Neural progenitor cell (in vitro differentiated cells): ENCODE data around the gene PEPD.

Source experiments
- CTCF ChIP-seq: fragments of 200-600 bp; sonication (generic); IDR thresholded peaks from 2 replicates; pipeline ENCODE4 v1.5.1; 2017; ENCODE audit warnings: antibody characterized with exemption, mild to moderate bottlenecking
- EZH2 ChIP-seq: fragments of 200-600 bp; sonication (generic); IDR thresholded peaks from 2 replicates; pipeline ENCODE4 v1.6.1; 2017; ENCODE audit warnings: antibody characterized with exemption, mild to moderate bottlenecking, moderate library complexity
- EZH2phosphoT487 ChIP-seq: fragments of 200-600 bp; sonication (generic); IDR thresholded peaks from 2 replicates; pipeline ENCODE4 v1.6.1; 2017; ENCODE audit warnings: antibody characterized with exemption

GRCh38 chr19:33395561-33396550 lies 125.7 kb downstream of the PEPD start:
- TF ChIP-seq CTCF: no peak
- no peak for TF ChIP-seq EZH2phosphoT487
- no peak for TF ChIP-seq EZH2
